NB4 (cell line): ENCODE data around the gene TBC1D1.

Source experiments
- POLR2A ChIP-seq: IDR thresholded peaks from 2 replicates; pipeline ENCODE4 v1.6.1; 2011; ENCODE audit warnings: mild to moderate bottlenecking; ENCODE audit not compliant: insufficient read length; ENCODE audit errors: extremely low read depth
- TF ChIP-seq, protein P1 (sequence below): IDR thresholded peaks from one replicate; pipeline ENCODE4 v1.5.1; 2012; ENCODE audit warnings: low read depth, low read length

- TF ChIP-seq, protein P1, sequence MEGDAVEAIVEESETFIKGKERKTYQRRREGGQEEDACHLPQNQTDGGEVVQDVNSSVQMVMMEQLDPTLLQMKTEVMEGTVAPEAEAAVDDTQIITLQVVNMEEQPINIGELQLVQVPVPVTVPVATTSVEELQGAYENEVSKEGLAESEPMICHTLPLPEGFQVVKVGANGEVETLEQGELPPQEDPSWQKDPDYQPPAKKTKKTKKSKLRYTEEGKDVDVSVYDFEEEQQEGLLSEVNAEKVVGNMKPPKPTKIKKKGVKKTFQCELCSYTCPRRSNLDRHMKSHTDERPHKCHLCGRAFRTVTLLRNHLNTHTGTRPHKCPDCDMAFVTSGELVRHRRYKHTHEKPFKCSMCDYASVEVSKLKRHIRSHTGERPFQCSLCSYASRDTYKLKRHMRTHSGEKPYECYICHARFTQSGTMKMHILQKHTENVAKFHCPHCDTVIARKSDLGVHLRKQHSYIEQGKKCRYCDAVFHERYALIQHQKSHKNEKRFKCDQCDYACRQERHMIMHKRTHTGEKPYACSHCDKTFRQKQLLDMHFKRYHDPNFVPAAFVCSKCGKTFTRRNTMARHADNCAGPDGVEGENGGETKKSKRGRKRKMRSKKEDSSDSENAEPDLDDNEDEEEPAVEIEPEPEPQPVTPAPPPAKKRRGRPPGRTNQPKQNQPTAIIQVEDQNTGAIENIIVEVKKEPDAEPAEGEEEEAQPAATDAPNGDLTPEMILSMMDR: no peak
- TF ChIP-seq POLR2A: no peak
Measured at GRCh38 chr4:38152721-38153386, 262.0 kb downstream of the TBC1D1 start.
